ENCODE measurements around the gene OR51M1. TPM values are rescaled to one million over a fixed set of nuclear protein-coding genes. Genes with fewer than 3 reads are reported as not detected.
A peak's percentile ranks its signal among the peaks of the same experiment; 100 is the strongest.

The OR51M1 gene
- total RNA-seq, 1 donor from 2014 or later, result not detected

DNA sequence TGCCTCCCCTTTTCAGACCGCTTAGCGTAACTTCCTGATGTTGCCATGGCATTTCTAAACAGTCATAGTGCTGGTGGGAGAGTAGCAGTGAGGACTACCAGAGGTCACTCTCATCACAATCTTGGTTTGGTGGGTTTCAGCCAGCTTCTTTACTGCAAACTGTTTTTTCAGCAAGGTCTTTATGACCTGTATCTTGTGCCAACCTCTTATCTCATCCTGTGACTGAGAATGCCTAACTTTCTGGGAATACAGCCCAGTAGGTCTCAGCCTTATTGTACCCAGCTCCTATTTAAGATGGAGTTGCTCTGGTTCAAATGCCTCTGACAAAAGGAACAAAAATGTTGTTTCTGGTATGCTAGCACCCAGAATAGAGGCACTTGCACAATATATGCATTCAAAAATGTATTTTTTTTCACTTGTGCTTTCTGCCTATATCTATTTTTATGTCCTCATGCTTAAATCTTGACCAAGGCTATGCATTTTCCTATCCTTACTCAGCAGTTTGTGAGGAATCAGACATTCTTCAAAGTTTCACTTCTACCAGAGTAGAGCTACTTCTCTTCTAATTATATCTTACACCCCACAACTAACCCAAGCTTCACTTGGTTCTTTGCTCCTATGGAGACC, 16.1 kb upstream of the OR51M1 start:
- Mint-ChIP-seq H3K4me3 (ENCODE audit: unreplicated experiment) (no peak overlapping the region), H3K27me3 (ENCODE audit: unreplicated experiment) (no peaks in the 10 kb centered on the region), H3K36me3 (ENCODE audit: unreplicated experiment) (no peaks in the 10 kb centered on the region), H3K27ac (ENCODE audit: unreplicated experiment) (no peak overlapping the region), H3K4me1 (ENCODE audit: low read depth, unreplicated experiment) (no peaks in the 10 kb centered on the region), H3K9me3 (ENCODE audit: unreplicated experiment) (no peaks in the 10 kb centered on the region)
- TF ChIP-seq, protein P1, sequence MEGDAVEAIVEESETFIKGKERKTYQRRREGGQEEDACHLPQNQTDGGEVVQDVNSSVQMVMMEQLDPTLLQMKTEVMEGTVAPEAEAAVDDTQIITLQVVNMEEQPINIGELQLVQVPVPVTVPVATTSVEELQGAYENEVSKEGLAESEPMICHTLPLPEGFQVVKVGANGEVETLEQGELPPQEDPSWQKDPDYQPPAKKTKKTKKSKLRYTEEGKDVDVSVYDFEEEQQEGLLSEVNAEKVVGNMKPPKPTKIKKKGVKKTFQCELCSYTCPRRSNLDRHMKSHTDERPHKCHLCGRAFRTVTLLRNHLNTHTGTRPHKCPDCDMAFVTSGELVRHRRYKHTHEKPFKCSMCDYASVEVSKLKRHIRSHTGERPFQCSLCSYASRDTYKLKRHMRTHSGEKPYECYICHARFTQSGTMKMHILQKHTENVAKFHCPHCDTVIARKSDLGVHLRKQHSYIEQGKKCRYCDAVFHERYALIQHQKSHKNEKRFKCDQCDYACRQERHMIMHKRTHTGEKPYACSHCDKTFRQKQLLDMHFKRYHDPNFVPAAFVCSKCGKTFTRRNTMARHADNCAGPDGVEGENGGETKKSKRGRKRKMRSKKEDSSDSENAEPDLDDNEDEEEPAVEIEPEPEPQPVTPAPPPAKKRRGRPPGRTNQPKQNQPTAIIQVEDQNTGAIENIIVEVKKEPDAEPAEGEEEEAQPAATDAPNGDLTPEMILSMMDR (IDR thresholded peaks at IDR 0.05; ENCODE audit: partially characterized antibody, unreplicated experiment), result no peak
- DNase-seq, result no peak

DNA sequence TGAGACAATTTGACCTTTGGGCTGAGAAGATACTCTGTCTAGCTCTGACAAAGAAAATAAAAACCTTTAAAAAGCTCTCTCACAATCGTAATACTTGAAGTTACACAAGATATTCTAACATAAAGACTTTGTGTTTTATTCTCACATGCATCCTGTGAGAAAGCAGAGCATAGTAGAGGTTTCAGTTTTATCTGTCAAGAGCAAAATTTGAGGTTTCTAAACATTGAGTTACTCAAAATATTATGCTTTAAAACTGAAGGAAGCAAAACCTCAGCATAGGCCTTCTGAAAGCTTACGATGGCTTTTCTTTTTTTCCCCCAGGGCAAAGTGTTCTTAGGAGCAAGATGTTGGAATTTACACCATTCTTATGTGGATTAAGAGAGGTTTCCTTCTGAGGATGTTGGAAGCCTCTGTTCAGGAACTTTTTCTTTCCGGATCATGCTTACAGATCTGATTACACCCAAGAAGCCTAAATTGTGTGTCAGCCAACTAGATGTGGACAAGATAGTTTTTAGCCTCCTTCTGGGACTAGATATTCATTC, 15.0 kb upstream of the OR51M1 start:
- no peak overlapping the region for H3K4me3 Mint-ChIP-seq (ENCODE audit: unreplicated experiment)
- TF ChIP-seq, protein P1 (IDR thresholded peaks at IDR 0.05; ENCODE audit: partially characterized antibody, unreplicated experiment), result no peak
- H3K27me3 Mint-ChIP-seq (ENCODE audit: unreplicated experiment), result no peaks in the 10 kb centered on the region
- no peaks in the 10 kb centered on the region for H3K9me3 Mint-ChIP-seq (ENCODE audit: unreplicated experiment)
- no peak for DNase-seq
- H3K36me3 Mint-ChIP-seq (ENCODE audit: unreplicated experiment), result no peaks in the 10 kb centered on the region
- no peaks in the 10 kb centered on the region for H3K4me1 Mint-ChIP-seq (ENCODE audit: low read depth, unreplicated experiment)
- no peak overlapping the region for H3K27ac Mint-ChIP-seq (ENCODE audit: unreplicated experiment)

DNA sequence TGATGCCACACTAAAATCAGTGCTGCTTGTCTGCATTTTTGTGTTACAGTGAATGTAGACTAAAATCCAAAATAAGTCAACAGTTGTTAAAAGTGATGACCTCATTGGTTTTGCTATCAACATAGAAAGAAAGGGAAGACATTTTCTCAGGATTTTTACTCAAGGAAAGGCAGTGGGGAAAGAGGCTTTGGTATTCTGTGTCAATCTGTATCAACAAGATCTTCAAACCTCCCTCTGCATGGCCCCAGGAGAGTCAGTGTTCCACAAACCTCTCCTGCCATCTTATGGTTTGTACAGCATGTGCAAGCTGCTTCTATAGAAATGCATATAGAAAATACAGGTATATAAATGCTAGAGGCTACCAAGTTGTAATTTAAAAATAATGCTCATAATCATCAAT, 13.8 kb upstream of the OR51M1 start:
- H3K27ac Mint-ChIP-seq (ENCODE audit: unreplicated experiment), result no peak overlapping the region
- TF ChIP-seq, protein P1 (IDR thresholded peaks at IDR 0.05; ENCODE audit: partially characterized antibody, unreplicated experiment), result no peak
- peak; percentile 38 for DNase-seq
- no peaks in the 10 kb centered on the region for H3K9me3 Mint-ChIP-seq (ENCODE audit: unreplicated experiment)
- no peak overlapping the region for H3K4me3 Mint-ChIP-seq (ENCODE audit: unreplicated experiment)
- H3K27me3 Mint-ChIP-seq (ENCODE audit: unreplicated experiment), result no peaks in the 10 kb centered on the region
- H3K4me1 Mint-ChIP-seq (ENCODE audit: low read depth, unreplicated experiment), result no peaks in the 10 kb centered on the region
- H3K36me3 Mint-ChIP-seq (ENCODE audit: unreplicated experiment), result peaks cover 5% of the 10 kb centered on the region

DNA sequence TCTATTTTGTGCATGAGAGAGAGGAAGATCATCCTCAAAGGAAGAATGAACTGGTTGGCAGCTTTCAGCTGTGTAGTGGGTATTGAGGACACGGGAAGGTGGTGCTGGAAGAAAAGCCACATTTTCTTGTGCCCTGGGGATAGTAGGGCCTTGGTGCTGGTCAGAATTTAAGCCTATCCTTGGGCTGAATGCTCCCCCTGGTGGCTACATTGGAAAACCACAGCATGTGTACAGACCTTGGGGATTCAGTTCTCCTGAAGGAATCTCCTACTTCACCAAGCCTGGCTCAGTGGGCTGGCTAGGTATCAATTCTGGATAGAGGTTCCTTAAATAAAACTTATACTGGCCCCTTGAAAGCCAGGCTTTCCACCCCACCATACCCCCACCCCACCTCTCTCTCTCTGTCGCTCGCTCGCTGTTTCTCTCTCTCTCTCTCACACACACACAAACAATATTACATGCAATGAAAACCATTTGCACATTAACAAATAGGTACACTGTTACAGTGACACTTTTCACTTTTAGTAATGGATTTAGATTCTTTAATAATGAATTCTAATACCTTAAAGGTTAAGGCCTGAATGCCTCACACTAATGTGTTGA, 2.8 kb upstream of the OR51M1 start:
- no peaks in the 10 kb centered on the region for H3K27me3 Mint-ChIP-seq (ENCODE audit: unreplicated experiment)

More for the DNA sequence above, 2.8 kb upstream of the OR51M1 start:
- peak; percentile 69 for DNase-seq
- Mint-ChIP-seq H3K4me1 (ENCODE audit: low read depth, unreplicated experiment) (no peaks in the 10 kb centered on the region), H3K36me3 (ENCODE audit: unreplicated experiment) (no peaks in the 10 kb centered on the region), H3K27ac (ENCODE audit: unreplicated experiment) (no peak overlapping the region), H3K4me3 (ENCODE audit: unreplicated experiment) (no peak overlapping the region), H3K9me3 (ENCODE audit: unreplicated experiment) (no peaks in the 10 kb centered on the region)
- TF ChIP-seq, protein P1 (IDR thresholded peaks at IDR 0.05; ENCODE audit: partially characterized antibody, unreplicated experiment), result peak; percentile 89

All from glutamatergic neuron (in vitro differentiated cells).